T follicular helper cell (primary cell): ENCODE measurements around the gene FKBP1A.
"Not testable (repeated sequence)": the region's sequence is repeated elsewhere in the genome, so short reads cannot be mapped to it uniquely, and the experiment has no call there.

Source experiments
- DNase-seq: peaks from one replicate; pipeline ENCODE4 v3.0.0-alpha.2; 2020; ENCODE audit warnings: low read depth

Gene FKBP1A

DNA sequence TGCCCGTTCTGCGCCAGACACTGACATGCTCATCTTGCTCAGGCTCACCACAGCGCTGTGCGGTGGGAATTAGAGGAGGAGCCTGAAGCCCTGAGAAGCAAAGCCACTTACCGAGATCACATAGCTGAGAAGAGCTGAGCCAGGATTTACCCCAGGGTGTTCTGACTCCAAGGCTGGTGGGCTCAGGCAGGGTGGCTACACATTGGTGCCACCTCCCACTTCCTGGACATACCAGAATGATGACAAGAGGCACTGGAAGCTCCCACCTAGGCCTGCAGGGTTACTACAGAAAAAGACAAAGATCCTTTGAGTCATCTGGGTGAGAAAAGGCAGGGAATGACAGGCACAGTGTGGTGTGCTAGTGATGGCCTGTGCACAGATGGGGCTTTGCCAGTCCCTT is 24.4 kb upstream of the FKBP1A start:
- DNase-seq, result no peak

- DNase-seq, result no peak
These were observed 23.0 kb upstream of the FKBP1A start for GRCh38 chr20:1415667-1416468.

DNA sequence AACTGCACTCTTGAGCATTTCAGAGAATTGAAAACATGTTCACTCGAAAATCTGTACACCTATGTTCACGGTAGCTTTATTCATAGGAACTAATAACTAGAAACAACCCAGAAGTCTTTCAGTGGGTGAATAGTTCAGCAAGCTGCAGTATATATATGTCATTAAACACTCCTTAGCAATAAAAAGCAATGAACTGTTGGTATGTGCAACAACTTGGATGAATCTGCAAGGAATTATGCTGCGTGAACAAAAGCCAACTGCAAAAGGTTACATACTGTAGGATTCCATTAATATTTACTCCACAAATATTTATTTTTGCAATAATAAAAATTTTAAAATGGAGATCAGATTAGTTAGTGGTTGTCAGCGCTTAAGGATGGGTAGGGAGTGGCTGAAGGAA is 22.1 kb upstream of the FKBP1A start:
- DNase-seq, result no peak

DNA sequence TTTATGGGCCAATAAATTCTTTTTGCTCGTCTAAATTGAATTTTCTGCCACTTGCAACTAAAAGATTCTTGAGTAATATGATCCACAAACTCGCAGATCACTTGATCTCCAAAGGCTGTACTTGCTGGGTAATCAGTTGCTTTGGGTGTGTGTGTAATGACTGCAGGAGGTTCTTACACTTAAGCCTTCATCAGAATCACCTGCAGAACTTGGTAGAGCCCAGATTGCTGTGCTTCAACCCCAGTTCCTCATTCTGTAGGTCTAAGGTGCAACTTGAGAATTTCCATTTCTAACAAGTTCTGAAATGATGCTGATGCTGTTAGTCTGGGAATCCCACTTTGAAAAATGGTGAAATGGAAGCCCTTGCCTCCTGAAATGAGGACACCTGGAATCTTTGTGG is 12.9 kb upstream of the FKBP1A start:
- no peak for DNase-seq

DNA sequence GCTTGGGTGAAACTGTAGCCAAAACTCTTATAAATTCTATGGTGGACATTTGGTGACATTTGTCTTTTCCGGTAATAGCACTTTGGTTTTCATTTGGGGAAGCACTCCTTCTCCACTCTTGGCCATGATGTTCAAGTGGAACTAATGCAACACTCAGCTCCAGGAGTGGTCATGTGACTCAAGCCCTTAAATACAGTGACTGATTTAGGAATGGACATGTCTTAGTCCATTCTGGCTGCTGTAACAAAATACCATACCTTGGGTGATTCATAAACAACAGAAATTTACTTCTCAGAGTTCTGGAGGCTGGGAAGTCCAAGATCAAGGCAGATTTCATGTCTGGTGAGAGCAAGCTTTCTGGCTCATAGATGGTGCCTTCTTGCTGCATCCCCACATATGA is 10.8 kb upstream of the FKBP1A start:
- DNase-seq, result no peak

DNA sequence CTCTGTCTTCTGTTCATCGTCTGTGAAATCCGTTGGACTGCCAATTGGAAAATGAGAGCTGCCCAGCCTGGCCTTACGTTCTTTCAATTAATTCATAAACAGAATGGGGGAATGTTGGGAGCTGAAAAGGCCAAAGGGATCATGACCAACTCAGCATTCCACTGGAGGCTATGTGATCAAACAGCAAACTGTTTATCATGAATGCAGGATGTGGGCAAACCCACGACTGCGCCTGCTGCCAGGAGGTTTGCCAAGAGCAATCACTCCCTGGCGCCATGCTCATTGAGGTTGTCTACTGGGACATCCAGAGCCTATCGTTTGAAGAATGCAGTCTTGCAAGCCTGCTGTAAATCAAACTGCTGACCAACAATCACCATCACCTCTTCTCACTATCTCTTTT is 9.3 kb upstream of the FKBP1A start:
- no peak for DNase-seq

GRCh38 chr20:1401451-1401907 is 8.6 kb upstream of the FKBP1A start:
- DNase-seq, result no peak

GRCh38 chr20:1399678-1400366 is 7.0 kb upstream of the FKBP1A start:
- not testable (repeated sequence) for DNase-seq

- DNase-seq, result not testable (repeated sequence)
These were observed 5.3 kb upstream of the FKBP1A start for GRCh38 chr20:1398185-1398584.

DNA sequence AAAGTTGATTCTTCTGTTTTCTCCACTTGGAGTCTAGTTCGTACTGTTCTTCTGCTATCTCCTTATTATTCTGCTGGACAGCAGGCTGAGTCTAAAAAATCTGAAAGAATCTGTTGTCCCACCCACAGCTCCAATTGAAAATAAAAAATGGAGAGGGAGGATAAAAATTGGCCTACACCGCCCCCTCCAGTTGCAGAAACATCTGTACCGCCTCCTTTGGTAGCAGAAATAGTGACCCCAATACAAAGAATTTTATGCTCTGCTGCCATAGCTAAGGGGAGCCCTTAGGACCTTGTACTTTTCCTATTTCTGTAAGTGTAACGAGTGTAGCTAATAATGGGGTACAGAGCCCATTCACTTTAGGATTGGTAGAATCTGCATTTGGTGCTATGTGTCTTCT is 4.9 kb upstream of the FKBP1A start:
- no peak for DNase-seq

- DNase-seq, result no peak
These were observed 3.8 kb upstream of the FKBP1A start for GRCh38 chr20:1396702-1397101.

GRCh38 chr20:1396264-1396663 is 3.4 kb upstream of the FKBP1A start:
- no peak for DNase-seq

DNA sequence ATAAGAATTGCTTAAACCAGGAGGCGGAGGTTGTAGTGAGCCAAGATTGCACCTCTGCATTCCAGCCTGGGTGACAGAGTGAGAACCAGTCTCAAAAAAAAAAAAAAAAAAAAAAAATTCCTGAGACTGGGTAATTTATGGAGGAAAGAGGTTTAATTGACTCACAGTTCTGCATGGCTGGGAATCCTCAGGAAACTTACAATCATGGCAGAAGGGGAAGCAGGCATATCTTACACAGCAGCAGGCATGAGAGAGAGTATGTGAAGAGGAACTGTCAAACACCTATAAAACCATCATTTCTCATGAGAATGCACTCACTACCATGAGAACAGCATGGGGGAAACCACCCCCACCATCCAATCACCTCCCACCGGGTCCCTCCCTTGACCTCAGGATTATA is 1.8 kb upstream of the FKBP1A start:
- no peak for DNase-seq

GRCh38 chr20:1393507-1393882 is 641 bp upstream of the FKBP1A start:
- no peak for DNase-seq

DNA sequence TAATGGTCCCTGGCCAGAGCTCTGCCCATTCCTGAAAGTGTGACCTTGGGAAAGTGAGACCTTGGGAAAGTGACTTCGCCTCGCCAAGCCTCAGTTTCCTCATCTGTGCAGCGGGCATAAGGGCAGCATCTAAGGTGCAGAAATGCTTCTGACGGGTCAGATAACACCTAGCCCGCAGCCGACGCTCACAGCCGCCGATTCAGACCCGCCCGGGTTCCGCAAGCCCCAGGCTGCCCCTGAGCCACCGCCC is 486 bp downstream of the FKBP1A start:
- DNase-seq, result no peak

GRCh38 chr20:1391640-1392442 is 1.0 kb downstream of the FKBP1A start:
- DNase-seq, result no peak

DNA sequence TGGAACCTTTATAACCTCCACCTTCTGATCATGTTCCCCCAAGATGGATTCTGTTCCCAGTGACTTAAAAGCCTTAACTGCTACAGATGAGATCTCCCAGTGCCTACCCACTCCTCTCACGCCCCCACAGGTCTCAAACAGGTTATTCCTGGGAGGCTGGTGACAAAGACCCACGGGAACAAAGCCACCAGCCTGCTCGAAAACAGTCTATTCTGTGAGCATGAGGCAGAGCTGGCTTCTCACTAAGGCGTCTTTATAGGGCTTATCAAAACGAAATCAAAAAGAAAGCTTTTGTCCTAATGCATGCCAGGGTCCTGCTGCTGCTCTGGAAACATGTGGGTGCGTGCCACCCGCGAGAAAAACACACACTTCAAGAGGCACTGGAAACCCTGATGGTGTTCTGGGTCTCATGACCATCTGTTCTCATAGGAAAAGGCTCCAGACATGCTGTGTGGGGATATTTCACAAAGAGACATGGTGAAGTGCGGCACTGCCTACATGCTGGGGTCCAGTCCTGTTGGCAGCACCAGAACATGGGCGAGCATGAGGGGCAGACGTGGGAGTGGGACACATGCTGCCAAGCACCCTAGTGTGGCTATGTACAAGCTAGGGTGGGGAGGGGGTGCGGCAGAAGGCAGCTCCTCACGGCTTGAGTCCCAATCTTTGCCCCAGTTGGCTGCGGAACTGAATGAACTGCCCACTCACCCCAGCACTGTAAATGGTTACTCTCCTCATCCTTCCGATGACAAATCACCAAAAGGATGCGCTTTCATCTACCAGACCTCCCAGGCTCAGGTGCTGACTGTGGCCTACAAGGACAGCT is 2.1 kb downstream of the FKBP1A start:
- no peak for DNase-seq

DNA sequence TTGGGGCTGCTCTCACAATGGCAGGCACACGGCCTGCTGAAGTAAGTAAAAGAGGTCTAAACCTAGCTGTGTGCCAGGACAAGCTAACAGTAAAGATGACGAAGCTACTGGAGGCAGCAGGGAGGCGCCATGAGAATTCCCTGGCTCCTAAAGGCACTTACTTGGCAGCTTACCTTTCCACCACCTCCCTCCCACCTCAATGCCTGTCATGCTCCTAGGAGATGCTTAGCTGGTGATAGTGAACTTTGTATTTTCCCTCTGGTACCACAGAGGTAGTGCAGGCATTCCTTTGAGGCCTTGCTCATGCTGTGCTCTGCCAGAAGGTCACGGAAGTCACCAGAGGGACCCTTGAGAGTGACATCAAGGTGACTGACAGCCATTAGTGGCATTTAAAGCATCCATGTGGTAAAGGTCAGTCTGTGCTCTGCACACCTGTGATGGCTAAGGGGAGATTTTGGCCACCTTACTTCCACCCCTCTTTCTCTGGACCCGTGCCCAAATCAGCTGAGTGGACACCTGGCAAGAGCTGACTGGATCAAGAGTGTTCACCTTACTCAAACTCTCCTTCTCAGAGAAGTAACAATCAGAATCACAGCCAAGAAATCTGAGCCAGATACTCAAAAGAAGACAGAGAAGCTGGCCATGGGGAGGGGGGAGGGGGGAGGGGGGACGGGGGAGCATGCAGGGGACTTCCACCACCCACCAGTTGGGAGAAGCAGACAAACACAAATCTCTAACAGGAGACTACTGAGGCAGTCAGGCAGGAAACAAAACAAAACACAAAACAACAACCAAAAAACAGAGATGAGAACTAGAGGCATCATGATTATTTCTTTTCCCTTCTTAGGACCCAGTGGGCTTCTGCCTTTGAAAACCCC is 2.9 kb downstream of the FKBP1A start:
- no peak for DNase-seq

DNA sequence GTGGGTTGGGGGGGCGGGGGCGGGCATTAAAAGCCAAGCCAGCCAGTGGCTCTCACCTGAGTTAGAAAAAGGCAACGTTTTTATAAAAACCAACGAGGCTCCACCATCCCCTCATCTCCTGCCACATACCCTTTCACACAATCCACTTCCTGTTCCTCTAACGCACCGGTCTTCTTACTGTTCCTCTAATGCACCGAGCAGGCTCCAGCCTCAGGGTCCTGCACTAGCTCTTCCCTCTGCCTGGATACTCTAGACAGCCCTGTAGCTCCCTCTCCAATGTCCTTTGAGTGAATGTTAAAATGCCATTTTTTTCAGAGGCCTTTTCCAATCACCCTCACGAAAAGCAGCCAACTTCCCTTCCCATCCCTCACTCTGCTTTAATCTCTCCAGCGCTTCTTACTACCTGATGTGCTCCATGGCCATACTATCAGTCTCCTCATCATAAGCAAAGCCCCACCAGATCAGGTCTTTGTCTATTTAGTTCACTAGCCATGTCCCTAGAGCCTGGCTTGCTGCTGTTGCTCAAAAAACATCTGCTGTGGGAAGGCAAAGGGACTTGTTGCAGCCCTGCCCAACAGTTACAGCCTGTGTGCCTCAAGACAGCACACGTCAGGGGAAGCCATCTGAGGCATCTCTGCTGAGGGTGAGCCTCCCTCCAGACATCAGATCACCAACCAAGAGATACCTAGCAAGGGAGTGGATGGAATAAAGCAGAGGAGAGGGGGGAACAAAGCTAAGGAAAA is 3.9 kb downstream of the FKBP1A start:
- DNase-seq, result no peak

- DNase-seq, result no peak
These were observed 4.6 kb downstream of the FKBP1A start for GRCh38 chr20:1388253-1388652.
